Esophagus squamous epithelium (tissue), 5 donors: Measurements from ENCODE around the gene PTPRN2. TPM values are rescaled to one million over a fixed set of nuclear protein-coding genes. Genes with fewer than 3 reads are reported as not detected.

ENCODE experiments used
- DNase-seq: peaks from one replicate; lab custom pipeline; 2025; lab: John Stamatoyannopoulos, UW
- H3K27ac ChIP-seq, 4 donors: fragments of 200-600 bp; sonication (generic); one replicate each; pipeline ENCODE4 v1.5.1; 2016 to 2019; ENCODE audit warnings: mild to moderate bottlenecking in 1 of 4
- H3K27me3 ChIP-seq, 4 donors: fragments of 200-600 bp; sonication (generic); 1 replicate in 3 of 4; 2 replicates in 1 of 4; pipeline versions ENCODE4 v1.5.1 to v1.6.0; 2017 to 2021; ENCODE audit warnings: antibody characterized with exemption in 1 of 4
- H3K36me3 ChIP-seq, 3 donors: fragments of 200-600 bp; sonication (generic); one replicate each; pipeline ENCODE4 v1.5.1; 2016 to 2019
- H3K4me1 ChIP-seq, 3 donors: fragments of 200-600 bp; sonication (generic); one replicate each; pipeline ENCODE4 v1.5.1; 2017 to 2019
- H3K4me3 ChIP-seq, 4 donors: fragments of 200-600 bp; sonication (generic); 1 replicate in 3 of 4; 2 replicates in 1 of 4; pipeline ENCODE4 v1.5.1; 2016 to 2019; ENCODE audit warnings: mild to moderate bottlenecking in 2 of 4, moderate library complexity in 1 of 4
- H3K9me3 ChIP-seq, 3 donors: fragments of 200-600 bp; sonication (generic); one replicate each; pipeline ENCODE4 v1.5.1; 2016 to 2019
- POLR2A ChIP-seq, 4 donors: fragments of 450-650 bp; IDR thresholded peaks; one replicate each; pipeline ENCODE4 v1.6.1; 2017; ENCODE audit warnings: antibody characterized with exemption in 4 of 4, mild to moderate bottlenecking in 4 of 4, moderate library complexity in 3 of 4
- WGBS, 2 donors: methylation state at CpG; one replicate each; pipeline ENCODE4 v1.1.5; 2018; 5-methylcytosine and 5-hydroxymethylcytosine counted together
- intact Hi-C: fragments of 100-400 bp; cut with DNase I; formaldehyde crosslinking; loops from one replicate; pipeline ENCODE4 v1.15.0; 2022
- total RNA-seq, 4 donors: library from RNA; depleted of rRNA; stranded (reverse); fragments of >200 nt; gene quantifications; one replicate each; pipeline ENCODE4 v1.1.0, GENCODE V29; 2016
- TF ChIP-seq, protein P1 (sequence below), 6 experiments: fragments of 450-650 bp in 4 of 6; fragments of 200-600 bp in 2 of 6; sonication (generic) in 2 of 6; IDR thresholded peaks; one replicate each; pipeline ENCODE4 v1.5.1; 2016 to 2019; ENCODE audit warnings: antibody characterized with exemption in 6 of 6, mild to moderate bottlenecking in 4 of 6, moderate library complexity in 4 of 6
- donor health status: DM: yes; HTN: yes; CAD: no.

Gene PTPRN2
- total RNA-seq, 4 donors from 2014 or later = 0.38 to 2.7 (median 1.0) TPM

GRCh38 chr7:158252081-158252836 lies 335.4 kb downstream of the PTPRN2 start:
- Histone ChIP-seq H3K4me3 (no peak overlapping the region), H3K9me3 (no peaks in the 10 kb centered on the region), H3K36me3 (no peaks in the 10 kb centered on the region), H3K4me1 (no peaks in the 10 kb centered on the region), H3K27me3 (peaks cover 0 to 3% (median 0%) of the 10 kb centered on the region in 4 donors), H3K27ac (no peak overlapping the region)
- WGBS, 2 donors = 81 to 85% methylated on average over 4 to 10 of the region's 23 CpGs
- DNase-seq = no peak
- TF ChIP-seq, protein P1, sequence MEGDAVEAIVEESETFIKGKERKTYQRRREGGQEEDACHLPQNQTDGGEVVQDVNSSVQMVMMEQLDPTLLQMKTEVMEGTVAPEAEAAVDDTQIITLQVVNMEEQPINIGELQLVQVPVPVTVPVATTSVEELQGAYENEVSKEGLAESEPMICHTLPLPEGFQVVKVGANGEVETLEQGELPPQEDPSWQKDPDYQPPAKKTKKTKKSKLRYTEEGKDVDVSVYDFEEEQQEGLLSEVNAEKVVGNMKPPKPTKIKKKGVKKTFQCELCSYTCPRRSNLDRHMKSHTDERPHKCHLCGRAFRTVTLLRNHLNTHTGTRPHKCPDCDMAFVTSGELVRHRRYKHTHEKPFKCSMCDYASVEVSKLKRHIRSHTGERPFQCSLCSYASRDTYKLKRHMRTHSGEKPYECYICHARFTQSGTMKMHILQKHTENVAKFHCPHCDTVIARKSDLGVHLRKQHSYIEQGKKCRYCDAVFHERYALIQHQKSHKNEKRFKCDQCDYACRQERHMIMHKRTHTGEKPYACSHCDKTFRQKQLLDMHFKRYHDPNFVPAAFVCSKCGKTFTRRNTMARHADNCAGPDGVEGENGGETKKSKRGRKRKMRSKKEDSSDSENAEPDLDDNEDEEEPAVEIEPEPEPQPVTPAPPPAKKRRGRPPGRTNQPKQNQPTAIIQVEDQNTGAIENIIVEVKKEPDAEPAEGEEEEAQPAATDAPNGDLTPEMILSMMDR (IDR thresholded peaks at IDR 0.05) = no peak
- TF ChIP-seq POLR2A (IDR thresholded peaks at IDR 0.05) = no peak
- intact Hi-C loops = no loop called here

- TF ChIP-seq, protein P1 (IDR thresholded peaks at IDR 0.05) = no peak
- TF ChIP-seq POLR2A (IDR thresholded peaks at IDR 0.05) = no peak
- peaks cover 0 to 3% (median 0%) of the 10 kb centered on the region in 4 donors for H3K27me3 ChIP-seq
- H3K9me3 ChIP-seq = no peaks in the 10 kb centered on the region
- H3K27ac ChIP-seq = no peak overlapping the region
- no peak overlapping the region for H3K4me3 ChIP-seq
- no peaks in the 10 kb centered on the region for H3K4me1 ChIP-seq
- no peaks in the 10 kb centered on the region for H3K36me3 ChIP-seq
- WGBS, 2 donors = 78 to 79% methylated on average over 17 to 18 of the region's 18 CpGs
- no peak for DNase-seq
- intact Hi-C loops = no loop called here
Measured at GRCh38 chr7:158251061-158251965, 336.3 kb downstream of the PTPRN2 start.

- no peak for DNase-seq
Measured at GRCh38 chr7:158249692-158250091, 337.9 kb downstream of the PTPRN2 start.

GRCh38 chr7:158248816-158249215 lies 338.8 kb downstream of the PTPRN2 start:
- no peak for TF ChIP-seq POLR2A (IDR thresholded peaks at IDR 0.05)
- TF ChIP-seq, protein P1 (IDR thresholded peaks at IDR 0.05) = no peak
- no peak for DNase-seq
- no peaks in the 10 kb centered on the region for H3K9me3 ChIP-seq
- H3K27ac ChIP-seq = no peak overlapping the region
- H3K36me3 ChIP-seq = no peaks in the 10 kb centered on the region
- intact Hi-C loops = no loop called here
- H3K27me3 ChIP-seq = peaks cover 0 to 3% (median 0%) of the 10 kb centered on the region in 4 donors
- no peaks in the 10 kb centered on the region for H3K4me1 ChIP-seq
- WGBS, 2 donors = 43 to 90% methylated on average over 10 of the region's 10 CpGs
- H3K4me3 ChIP-seq = no peak overlapping the region

More at GRCh38 chr7:158249692-158250091, 337.9 kb downstream of the PTPRN2 start:
- Histone ChIP-seq H3K27ac (no peak overlapping the region), H3K27me3 (peaks cover 0 to 3% (median 0%) of the 10 kb centered on the region in 4 donors), H3K4me3 (no peak overlapping the region), H3K36me3 (no peaks in the 10 kb centered on the region), H3K4me1 (no peaks in the 10 kb centered on the region), H3K9me3 (no peaks in the 10 kb centered on the region)
- 75 to 77% methylated on average over 9 of the region's 9 CpGs for whole genome bisulfite sequencing, 2 donors
- intact Hi-C loops = no loop called here
- TF ChIP-seq POLR2A (IDR thresholded peaks at IDR 0.05) = no peak
- TF ChIP-seq, protein P1 (IDR thresholded peaks at IDR 0.05) = no peak
